HEK293 (cell line): Measurements from ENCODE around the gene LYRM1.

Source experiments
- CTCF ChIA-PET: fragments of 350-600 bp; formaldehyde crosslinking; extraction: SDS; loops from one replicate; lab custom pipeline; 2021; ENCODE audit warnings: antibody characterized with exemption; lab: Yijun Ruan, JAX
- POLR2A ChIA-PET: fragments of 300-600 bp; formaldehyde crosslinking; extraction: SDS; loops from one replicate; lab custom pipeline; 2020; ENCODE audit warnings: antibody characterized with exemption, inconsistent platforms; lab: Yijun Ruan, JAX
- H3K27ac ChIP-seq: fragments of 200-500 bp; sonication (Bioruptor generic); 2 replicates; pipeline ENCODE4 v1.5.1; 2014; ENCODE audit warnings: low read depth, low read length, control low read depth, inconsistent platforms; ENCODE audit errors: extremely low read depth
- H3K36me3 ChIP-seq, 2 experiments: fragments of 200-500 bp in 1 of 2; sonication (Bioruptor generic) in 1 of 2; 1 replicate in 1 of 2; 2 replicates in 1 of 2; pipeline ENCODE4 v1.5.1; 2014 to 2017; ENCODE audit warnings: inconsistent platforms in 2 of 2, low read length in 2 of 2; ENCODE audit not compliant: control insufficient read depth in 2 of 2, insufficient read depth in 1 of 2
- H3K4me1 ChIP-seq: fragments of 200-500 bp; sonication (Bioruptor generic); 2 replicates; pipeline ENCODE4 v1.5.1; 2014; ENCODE audit warnings: mild to moderate bottlenecking, low read length, inconsistent platforms; ENCODE audit not compliant: control insufficient read depth, insufficient read depth
- H3K4me3 ChIP-seq: 2 replicates; pipeline ENCODE4 v1.5.1; 2011; ENCODE audit warnings: low read depth, mild to moderate bottlenecking, control low read depth, low read length, moderate library complexity
- H3K9me3 ChIP-seq: fragments of 200-500 bp; sonication (Bioruptor generic); 2 replicates; pipeline ENCODE4 v1.5.1; 2014; ENCODE audit warnings: low read depth, low read length, inconsistent platforms; ENCODE audit not compliant: control insufficient read depth, insufficient read depth
- FEZF1 ChIP-seq: fragments of 450-650 bp; formaldehyde crosslinking; IDR thresholded peaks from 2 replicates; pipeline ENCODE4 v1.5.1; 2016; ENCODE audit warnings: missing biosample characterization, missing genetic modification characterization
- PRDM6 ChIP-seq: fragments of 450-650 bp; formaldehyde crosslinking; IDR thresholded peaks from 2 replicates; pipeline ENCODE4 v1.5.1; 2017; ENCODE audit warnings: missing biosample characterization, missing genetic modification characterization
- SP7 ChIP-seq: fragments of 450-650 bp; formaldehyde crosslinking; IDR thresholded peaks from 2 replicates; pipeline ENCODE4 v1.5.1; 2016; ENCODE audit warnings: missing biosample characterization, missing genetic modification characterization
- YY1 ChIP-seq: fragments of 450-650 bp; formaldehyde crosslinking; IDR thresholded peaks from 2 replicates; pipeline ENCODE4 v1.5.1; 2018; ENCODE audit warnings: missing biosample characterization, missing genetic modification characterization
- ZBTB7A ChIP-seq: fragments of 450-650 bp; formaldehyde crosslinking; IDR thresholded peaks from 2 replicates; pipeline ENCODE4 v1.5.1; 2016; ENCODE audit warnings: low read depth, missing biosample characterization, missing genetic modification characterization
- ZFP41 ChIP-seq: fragments of 450-650 bp; formaldehyde crosslinking; IDR thresholded peaks from 2 replicates; pipeline ENCODE4 v1.5.1; 2016; ENCODE audit warnings: missing biosample characterization, missing genetic modification characterization, borderline replicate concordance
- ZNF266 ChIP-seq: fragments of 450-650 bp; formaldehyde crosslinking; IDR thresholded peaks from 2 replicates; pipeline ENCODE4 v1.5.1; 2016; ENCODE audit warnings: missing biosample characterization, missing genetic modification characterization, low read depth
- ZNF423 ChIP-seq: fragments of 450-650 bp; formaldehyde crosslinking; IDR thresholded peaks from 2 replicates; pipeline ENCODE4 v1.5.1; 2016; ENCODE audit warnings: missing biosample characterization, missing genetic modification characterization
- ZNF473 ChIP-seq: fragments of 450-650 bp; formaldehyde crosslinking; IDR thresholded peaks from 2 replicates; pipeline ENCODE4 v1.5.1; 2017; ENCODE audit warnings: missing biosample characterization, missing genetic modification characterization
- ZNF518A ChIP-seq: fragments of 450-650 bp; formaldehyde crosslinking; conservative IDR thresholded peaks from 2 replicates; pipeline ENCODE4 v1.5.1; 2016; ENCODE audit warnings: low read depth, missing biosample characterization, missing genetic modification characterization
- ZNF785 ChIP-seq: fragments of 450-650 bp; formaldehyde crosslinking; IDR thresholded peaks from 2 replicates; pipeline ENCODE4 v1.5.1; 2016; ENCODE audit warnings: missing biosample characterization, missing genetic modification characterization
- ZNF843 ChIP-seq: fragments of 450-650 bp; formaldehyde crosslinking; IDR thresholded peaks from 2 replicates; pipeline ENCODE4 v1.5.1; 2016; ENCODE audit warnings: missing biosample characterization, missing genetic modification characterization

LYRM1 gene

GRCh38 chr16:20906341-20907255 is 6.0 kb downstream of the LYRM1 start:
- POLR2A ChIA-PET = no interaction called here
- Histone ChIP-seq H3K36me3 (no peaks in the 10 kb centered on the region), H3K4me3 (no peak overlapping the region), H3K4me1 (peaks cover 10% of the 10 kb centered on the region; the same call in 1 of the 2 replicates)
- TF ChIP-seq YY1 (tag by site-specific recombination) = no peak
- TF ChIP-seq ZNF785 = no peak
- no peak for TF ChIP-seq ZNF266 (tag by site-specific recombination)
- no peak for TF ChIP-seq ZFP41 (tag by site-specific recombination)
- TF ChIP-seq SP7 (tag by site-specific recombination) = no peak
- TF ChIP-seq ZNF843 (tag by site-specific recombination) = no peak
- TF ChIP-seq, all 188 proteins: peak for 0
- Histone ChIP-seq H3K9me3 (no peaks in the 10 kb centered on the region), H3K27ac (no peak overlapping the region)
- CTCF ChIA-PET = interaction anchor here (0.6 kb wide), 1 partner anchor 282 kb away, joined by 5 read pairs; no protein-coding TSS in a partner anchor

- no peaks in the 10 kb centered on the region for H3K9me3 ChIP-seq
- no peak overlapping the region for H3K27ac ChIP-seq
- ChIA-PET CTCF (interaction anchor here (1.6 kb wide), 1 partner anchor 60 kb away, joined by 3 read pairs; no protein-coding TSS in a partner anchor), POLR2A (no interaction called here)
- TF ChIP-seq ZNF518A (no peak), PRDM6 (tag by site-specific recombination) (peak; percentile 8; the same call in 1 of the 2 replicates), ZNF423 (tag by site-specific recombination) (no peak)
- H3K4me3 ChIP-seq = no peak overlapping the region
- no peaks in the 10 kb centered on the region for H3K4me1 ChIP-seq
- no peaks in the 10 kb centered on the region for H3K36me3 ChIP-seq
These were observed 10.3 kb downstream of the LYRM1 start for GRCh38 chr16:20910781-20911321.

GRCh38 chr16:20911361-20911760 is 10.8 kb downstream of the LYRM1 start:
- H3K36me3 ChIP-seq = no peaks in the 10 kb centered on the region
- ChIA-PET CTCF (interaction anchor here (0.6 kb wide), 2 partner anchors 75 to 108 kb away, joined by 3 read pairs; no protein-coding TSS in a partner anchor), POLR2A (no interaction called here)
- H3K4me3 ChIP-seq = no peak overlapping the region
- no peak for TF ChIP-seq ZNF473
- no peak for TF ChIP-seq FEZF1 (tag by site-specific recombination)
- no peak for TF ChIP-seq ZBTB7A (tag by site-specific recombination)
- H3K4me1 ChIP-seq = no peaks in the 10 kb centered on the region
- no peak overlapping the region for H3K27ac ChIP-seq
- H3K9me3 ChIP-seq = no peaks in the 10 kb centered on the region
